Hindlimb muscle (tissue), 1 donor: ENCODE measurements around the gene ZC3H10. TPM values are rescaled to one million over a fixed set of nuclear protein-coding genes. Genes with fewer than 3 reads are reported as not detected.
"Not testable (repeated sequence)": the region's sequence is repeated elsewhere in the genome, so short reads cannot be mapped to it uniquely, and the experiment has no call there.

Source experiments
- DNase-seq: peaks from one replicate; pipeline ENCODE4 v3.0.0-alpha.2; 2013
- polyA plus RNA-seq: library from polyadenylated mRNA; unstranded; fragments of 120-200 nt; gene quantifications from one replicate; pipeline ENCODE4 v1.2.1, GENCODE V29; 2013; ENCODE audit not compliant: insufficient read length

ZC3H10 gene
- polyA plus RNA-seq, 1 donor: 6.0 TPM

GRCh38 chr12:56156464-56157200 is 38.6 kb downstream of the ZC3H10 start:
- not testable (repeated sequence) for DNase-seq

GRCh38 chr12:56157201-56158028 is 39.3 kb downstream of the ZC3H10 start:
- peak; percentile 88 for DNase-seq

GRCh38 chr12:56158029-56158925 is 40.2 kb downstream of the ZC3H10 start, which contains the start of gene MYL6:
Gene MYL6, plus strand, starts transcription at chr12:56158359. Its CDS starts 43 bp downstream, at chr12:56158402.
- DNase-seq: peak; percentile 97

- DNase-seq: peak; percentile 48
Observed at GRCh38 chr12:56158926-56159461, 40.9 kb downstream of the ZC3H10 start.

GRCh38 chr12:56159482-56160192 is 41.6 kb downstream of the ZC3H10 start:
- no peak for DNase-seq

- DNase-seq: no peak
Observed at GRCh38 chr12:56160193-56160763, 42.2 kb downstream of the ZC3H10 start.

- DNase-seq: no peak
Observed at GRCh38 chr12:56160894-56161689, 43.0 kb downstream of the ZC3H10 start.

GRCh38 chr12:56161690-56162351 is 43.8 kb downstream of the ZC3H10 start:
- no peak for DNase-seq

- DNase-seq: no peak
Observed at GRCh38 chr12:56162468-56163290, 44.6 kb downstream of the ZC3H10 start.

GRCh38 chr12:56163533-56164344 is 45.7 kb downstream of the ZC3H10 start:
- DNase-seq: no peak

GRCh38 chr12:56164345-56164729 is 46.3 kb downstream of the ZC3H10 start:
- DNase-seq: no peak

GRCh38 chr12:56165369-56165768 is 47.3 kb downstream of the ZC3H10 start:
- no peak for DNase-seq

GRCh38 chr12:56169229-56169759 is 51.2 kb downstream of the ZC3H10 start:
- no peak for DNase-seq

GRCh38 chr12:56172839-56173238 is 54.8 kb downstream of the ZC3H10 start:
- DNase-seq: no peak
